ENCODE results near the gene DGKA. TPM values are rescaled to one million over a fixed set of nuclear protein-coding genes. Genes with fewer than 3 reads are reported as not detected.

The DGKA gene
- total and polyA plus RNA-seq, 2 of the 4 experiments (the other 2 are of a cell fraction): 71.9 to 75.1 TPM

DNA sequence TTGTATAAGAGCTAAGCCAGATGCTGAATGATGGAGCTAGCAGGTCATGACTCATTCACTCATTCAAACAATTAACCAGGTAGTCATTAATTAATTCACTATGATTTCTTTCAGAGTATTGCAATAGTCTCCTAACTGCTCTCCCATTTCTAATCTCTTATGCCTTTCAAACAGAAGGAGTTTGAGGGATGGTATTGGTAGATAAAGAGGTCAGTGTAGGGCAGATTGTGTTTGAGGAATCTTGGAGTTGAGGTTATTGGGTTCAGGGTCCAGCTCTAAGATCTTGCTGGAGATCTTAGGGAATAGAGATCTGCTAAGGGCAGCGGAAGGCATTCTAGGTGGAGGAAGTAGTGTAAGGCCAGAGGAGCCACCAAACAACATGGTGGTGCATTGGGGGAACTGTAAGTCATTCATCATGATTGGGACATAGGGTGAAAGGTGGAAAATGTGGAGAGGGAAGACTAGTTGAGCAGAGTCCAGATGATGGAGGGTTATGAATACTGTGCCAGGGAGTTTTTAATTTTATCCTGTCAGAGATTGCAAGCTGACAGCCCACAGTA is 11.7 kb downstream of the DGKA start:
- TF ChIP-seq RAD21 (IDR thresholded peaks at IDR 0.05; ENCODE audit: low read length) (no peak), MAFK (IDR thresholded peaks at IDR 0.05; ENCODE audit: low read depth, low read length) (no peak), USF2 (IDR thresholded peaks at IDR 0.05; ENCODE audit: low read depth, low read length) (no peak), CEBPB (IDR thresholded peaks at IDR 0.05; ENCODE audit: low read depth, low read length) (no peak), ELK1 (IDR thresholded peaks at IDR 0.05; ENCODE audit: borderline replicate concordance, low read depth, low read length) (no peak), CTCF (conservative IDR thresholded peaks at IDR 0.05; ENCODE audit: low read depth, low read length) (no peak), RCOR1 (IDR thresholded peaks at IDR 0.05; ENCODE audit: insufficient replicate concordance, low read length) (no peak), CHD1 (IDR thresholded peaks at IDR 0.05; ENCODE audit: low read depth, low read length) (no peak), RFX5 (IDR thresholded peaks at IDR 0.05; ENCODE audit: low read depth, low read length) (no peak), FOS (IDR thresholded peaks at IDR 0.05; ENCODE audit: low read depth, low read length) (no peak), MXI1 (IDR thresholded peaks at IDR 0.05; ENCODE audit: borderline replicate concordance, low read depth, low read length) (no peak), SMC3 (IDR thresholded peaks at IDR 0.05; ENCODE audit: low read depth, low read length) (no peak), NFE2L2 (IDR thresholded peaks at IDR 0.05; ENCODE audit: low read depth, low read length) (no peak), POLR2A (IDR thresholded peaks at IDR 0.05; ENCODE audit: low read depth, low read length) (no peak), BHLHE40 (IDR thresholded peaks at IDR 0.05; ENCODE audit: low read depth, low read length) (no peak), MAZ (IDR thresholded peaks at IDR 0.05; ENCODE audit: borderline replicate concordance, low read depth, low read length) (no peak)
- BruUV-seq (replicated peaks): no TSS peak

More for the DNA sequence above, 11.7 kb downstream of the DGKA start:
- H2BK20ac ChIP-seq (ENCODE audit: low read depth, low read length): no peak overlapping the region
- no peak overlapping the region for H3K18ac ChIP-seq (ENCODE audit: low read depth, low read length)
- H3K4me1 ChIP-seq (ENCODE audit: control insufficient read depth, insufficient read depth, low read length): peaks cover 4% of the 10 kb centered on the region
- H4K20me1 ChIP-seq (ENCODE audit: insufficient read depth, low read length): no peaks in the 10 kb centered on the region
- H3K56ac ChIP-seq (ENCODE audit: extremely low read depth, insufficient read depth, low read length): no peak overlapping the region
- H2BK15ac ChIP-seq (ENCODE audit: low read depth, low read length): no peak overlapping the region
- H4K91ac ChIP-seq (ENCODE audit: insufficient read depth, low read depth, low read length): no peak overlapping the region
- no peak overlapping the region for H2AFZ ChIP-seq (replicated peaks; ENCODE audit: low read length, poor library complexity)
- intact Hi-C loops (cut with micrococcal nuclease) (no loop called here), dilution Hi-C loops (cut with HindIII; ENCODE audit: low sequenced_read_pairs, unreplicated experiment) (no loop called here), in situ Hi-C loops (cut with MboI; ENCODE audit: low sequenced_read_pairs) (loop anchor here (5.0 to 10.0 kb wide), 2 partner anchors 128 to 205 kb away; partner anchors contain the start of genes ORMDL2 and SARNP)
- no peak overlapping the region for H3K23ac ChIP-seq (ENCODE audit: low read depth, low read length)
- no peak overlapping the region for H2AK9ac ChIP-seq (replicated peaks; ENCODE audit: low read depth, low read length, poor library complexity)
- H4K5ac ChIP-seq (ENCODE audit: low read depth, low read length): no peak overlapping the region
- H2BK120ac ChIP-seq (ENCODE audit: low read depth, low read length): no peak overlapping the region
- peaks cover 39% of the 10 kb centered on the region for H3K36me3 ChIP-seq (ENCODE audit: control insufficient read depth, insufficient read depth, low read length)
- H2AK5ac ChIP-seq (ENCODE audit: low read depth, low read length): no peak overlapping the region
- 100% methylated on average over 1 of the region's 1 CpG; no CpG with 5 or more reads in 1 of the 2 experiments for WGBS, 2 experiments (ENCODE audit: extremely low coverage in 2 of 2, insufficient read length in 1 of 2)
- no peak overlapping the region for H3K4me2 ChIP-seq (ENCODE audit: low read depth, low read length)
- no peak overlapping the region for H4K8ac ChIP-seq (ENCODE audit: low read depth in 2 of 2, low read length in 2 of 2)
- H3K9ac ChIP-seq (ENCODE audit: low read depth, low read length): no peak overlapping the region
- DNase-seq (no peak), ATAC-seq (ENCODE audit: low read depth) (no peak)
- H3K79me1 ChIP-seq (ENCODE audit: low read depth in 1 of 2, low read length in 2 of 2): peaks cover 0 to 16% of the 10 kb centered on the region in 2 experiments; a peak in 2 of 4 replicates
- no peaks in the 10 kb centered on the region for H3K27me3 ChIP-seq (ENCODE audit: control insufficient read depth, insufficient read depth, low read length)
- no peak overlapping the region for H3K4ac ChIP-seq (ENCODE audit: low read depth, low read length)
- POLR2A ChIA-PET (ENCODE audit: unreplicated experiment): no interaction called here
- no peak overlapping the region for H3K4me3 ChIP-seq (ENCODE audit: insufficient read depth, low read depth, low read length)
- no peak overlapping the region for H3K14ac ChIP-seq (replicated peaks; ENCODE audit: low read depth, low read length)
- H3K9me1 ChIP-seq (ENCODE audit: insufficient read depth, low read length): no peaks in the 10 kb centered on the region
- no peaks in the 10 kb centered on the region for H3K9me3 ChIP-seq (ENCODE audit: control insufficient read depth, insufficient read depth, low read length)
- no peak overlapping the region for H3K27ac ChIP-seq (ENCODE audit: insufficient read depth, low read length)
- no peak overlapping the region for H2BK5ac ChIP-seq (ENCODE audit: low read depth, low read length, poor library complexity, severe bottlenecking)
- CTCF ChIA-PET: interaction anchor here (0.8 kb wide), 1 partner anchor 9 kb away, joined by 3 read pairs; no protein-coding TSS in a partner anchor

All from IMR-90 (cell line).